ENCODE measurements around the gene CDX1.

- TF ChIP-seq CTCF (IDR thresholded peaks at IDR 0.05): no peak
- peak in 1 of 2 donors; percentile 65 for TF ChIP-seq POLR2A (IDR thresholded peaks at IDR 0.05)
Observed at GRCh38 chr5:150155258-150156026, 11.1 kb upstream of the CDX1 start, which contains the start of gene PDGFRB.
